ENCODE measurements around the gene OAT.

- TF ChIP-seq MAX (IDR thresholded peaks at IDR 0.05; ENCODE audit: low read depth), result no peak
- no peak for TF ChIP-seq RXRA (IDR thresholded peaks at IDR 0.05; ENCODE audit: borderline replicate concordance, low read depth)
- no peak for TF ChIP-seq USF2 (IDR thresholded peaks at IDR 0.05; ENCODE audit: borderline replicate concordance, low read depth, low read length)
Measured at GRCh38 chr10:124414076-124414475, 4.6 kb downstream of the OAT start.

Data from SK-N-SH (cell line).